ENCODE data around the gene VAV3.

Gene VAV3

GRCh38 chr1:107843989-107844388, 121.0 kb downstream of the VAV3 start:
- POLR2A ChIA-PET: no interaction called here
- no peak for DNase-seq (ENCODE audit: extremely low spot score)
- CTCF ChIA-PET: interaction anchor here (1.8 kb wide), 1 partner anchor 12 kb away, joined by 8 read pairs; no protein-coding TSS in a partner anchor
- TF ChIP-seq CTCF (IDR thresholded peaks at IDR 0.05; ENCODE audit: control extremely low read depth, extremely low read depth, low read depth, missing control alignments): no peak

- ChIA-PET POLR2A (no interaction called here), CTCF (interaction anchor here (1.5 kb wide), 1 partner anchor 283 kb away, joined by 5 read pairs; no protein-coding TSS in a partner anchor)
- TF ChIP-seq CTCF (IDR thresholded peaks at IDR 0.05; ENCODE audit: control extremely low read depth, extremely low read depth, low read depth, missing control alignments): no peak
- DNase-seq (ENCODE audit: extremely low spot score): no peak
Observed at GRCh38 chr1:107842241-107842640, 122.7 kb downstream of the VAV3 start.

GRCh38 chr1:107840725-107841124, 124.3 kb downstream of the VAV3 start:
- DNase-seq (ENCODE audit: extremely low spot score): no peak
- CTCF ChIA-PET: no interaction called here
- POLR2A ChIA-PET: no interaction called here
- TF ChIP-seq CTCF (IDR thresholded peaks at IDR 0.05; ENCODE audit: control extremely low read depth, extremely low read depth, low read depth, missing control alignments): no peak

DNA sequence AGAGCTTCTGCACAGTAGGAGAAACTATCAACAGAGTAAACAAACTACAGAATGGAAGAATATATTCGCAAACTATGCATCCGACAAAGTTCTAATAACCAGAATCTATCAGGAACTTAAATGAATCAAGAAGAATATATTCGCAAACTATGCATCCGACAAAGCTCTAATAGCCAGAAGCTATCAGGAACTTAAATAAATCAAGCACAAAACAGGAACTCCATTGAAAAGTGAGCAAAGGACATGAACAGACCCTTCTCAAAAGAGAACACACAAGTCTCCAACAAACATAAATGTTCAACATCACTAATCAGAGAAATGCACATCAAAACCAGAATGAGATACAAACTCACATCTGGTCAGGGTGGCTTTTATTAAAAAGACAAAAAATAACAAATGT, 126.9 kb downstream of the VAV3 start:
- TF ChIP-seq CTCF (IDR thresholded peaks at IDR 0.05; ENCODE audit: control extremely low read depth, extremely low read depth, low read depth, missing control alignments): no peak
- ChIA-PET CTCF (no interaction called here), POLR2A (no interaction called here)
- no peak for DNase-seq (ENCODE audit: extremely low spot score)

- no peak for DNase-seq (ENCODE audit: extremely low spot score)
- ChIA-PET CTCF (interaction anchor here (1.4 kb wide), 1 partner anchor 53 kb away, joined by 3 read pairs; no protein-coding TSS in a partner anchor), POLR2A (no interaction called here)
- no peak for TF ChIP-seq CTCF (IDR thresholded peaks at IDR 0.05; ENCODE audit: control extremely low read depth, extremely low read depth, low read depth, missing control alignments)
Observed at GRCh38 chr1:107835151-107835670, 129.8 kb downstream of the VAV3 start.

- no peak for DNase-seq (ENCODE audit: extremely low spot score)
- ChIA-PET POLR2A (no interaction called here), CTCF (interaction anchor here (1.2 kb wide), 2 partner anchors 65 to 292 kb away, joined by 3 to 5 read pairs; no protein-coding TSS in a partner anchor)
- TF ChIP-seq CTCF (IDR thresholded peaks at IDR 0.05; ENCODE audit: control extremely low read depth, extremely low read depth, low read depth, missing control alignments): no peak
Observed at GRCh38 chr1:107833061-107833460, 131.9 kb downstream of the VAV3 start.

All from GM10248 (cell line).